HG02623 (cell line): ENCODE results near the gene SLC27A1.
A peak's percentile ranks its signal among the peaks of the same experiment; 100 is the strongest.
"Not testable (repeated sequence)": the region's sequence is repeated elsewhere in the genome, so short reads cannot be mapped to it uniquely, and the experiment has no call there.

Experiments used
- ATAC-seq: cut with Tn5 transposase; IDR thresholded peaks from one replicate; pipeline ENCODE4 v1.9.1; 2021; ENCODE audit warnings: moderate library complexity; ENCODE audit not compliant: unreplicated experiment

The SLC27A1 gene

GRCh38 chr19:17536955-17537354, 66.6 kb downstream of the SLC27A1 start:
- no peak for ATAC-seq

- ATAC-seq = no peak
These were observed 68.4 kb downstream of the SLC27A1 start for GRCh38 chr19:17538684-17539237.

- ATAC-seq = peak; percentile 45
These were observed 69.2 kb downstream of the SLC27A1 start for GRCh38 chr19:17539238-17540117.

GRCh38 chr19:17540174-17540573, 69.8 kb downstream of the SLC27A1 start:
- no peak for ATAC-seq

- no peak for ATAC-seq
These were observed 70.9 kb downstream of the SLC27A1 start for GRCh38 chr19:17541184-17541759.

- no peak for ATAC-seq
These were observed 71.7 kb downstream of the SLC27A1 start for GRCh38 chr19:17542042-17542441.

- ATAC-seq = no peak
These were observed 72.7 kb downstream of the SLC27A1 start for GRCh38 chr19:17542793-17543582.

GRCh38 chr19:17543986-17544385, 73.7 kb downstream of the SLC27A1 start:
- no peak for ATAC-seq

- no peak for ATAC-seq
These were observed 74.1 kb downstream of the SLC27A1 start for GRCh38 chr19:17544418-17544817.

- ATAC-seq = no peak
These were observed 77.8 kb downstream of the SLC27A1 start for GRCh38 chr19:17548145-17548544.

GRCh38 chr19:17549085-17549740, 78.9 kb downstream of the SLC27A1 start:
- no peak for ATAC-seq

- ATAC-seq = no peak
These were observed 79.8 kb downstream of the SLC27A1 start for GRCh38 chr19:17550076-17550667.

GRCh38 chr19:17552735-17553134, 82.4 kb downstream of the SLC27A1 start:
- ATAC-seq = not testable (repeated sequence)

GRCh38 chr19:17553256-17553655, 82.9 kb downstream of the SLC27A1 start:
- ATAC-seq = no peak

- ATAC-seq = no peak
These were observed 84.7 kb downstream of the SLC27A1 start for GRCh38 chr19:17554968-17555479.

- ATAC-seq = peak; percentile 84
These were observed 85.2 kb downstream of the SLC27A1 start, which contains the start of gene COLGALT1 for GRCh38 chr19:17555480-17555928. Gene COLGALT1 (plus strand): TSS chr19:17555649. CDS start chr19:17555714, 65 bp downstream.
